OCI-LY7 (cell line): ENCODE data around the gene GRK4. TPM values are rescaled to one million over a fixed set of nuclear protein-coding genes. Genes with fewer than 3 reads are reported as not detected.

Experiments used
- BruUV-seq: library from RNA; stranded (reverse); fragments of 400-500 nt; replicated peaks from 2 replicates; lab custom pipeline; 2021; lab: Mats Ljungman, UMichigan
- CTCF ChIA-PET: fragments of 300-600 bp; sonication (Branson Sonifier 250); formaldehyde crosslinking; loops from one replicate; lab custom pipeline; 2022; ENCODE audit warnings: antibody characterized with exemption; ENCODE audit not compliant: unreplicated experiment; lab: Charles Lee
- POLR2A ChIA-PET: fragments of 300-600 bp; sonication (Branson Sonifier 250); formaldehyde crosslinking; loops from one replicate; lab custom pipeline; 2022; ENCODE audit warnings: antibody characterized with exemption; lab: Charles Lee
- DNase-seq: peaks from one replicate; pipeline ENCODE4 v3.0.0-alpha.2; 2015; ENCODE audit warnings: low spot score
- H2AFZ ChIP-seq: fragments of 200-600 bp; sonication (generic), shearing (Covaris generic); 2 replicates; pipeline ENCODE4 v1.6.1; 2014; ENCODE audit warnings: mild to moderate bottlenecking, antibody characterized with exemption, low read length, moderate library complexity
- H3K27ac ChIP-seq: fragments of 200-600 bp; sonication (generic); 2 replicates; pipeline ENCODE4 v1.5.1; 2014; ENCODE audit warnings: mixed run types, low read depth, mild to moderate bottlenecking, moderate library complexity, low read length, inconsistent platforms; ENCODE audit not compliant: poor library complexity, severe bottlenecking
- H3K36me3 ChIP-seq: fragments of 200-600 bp; sonication (generic); 2 replicates; pipeline ENCODE4 v1.6.1; 2014; ENCODE audit warnings: mild to moderate bottlenecking, antibody characterized with exemption, low read length, moderate library complexity, mixed read lengths; ENCODE audit not compliant: insufficient read depth
- H3K4me1 ChIP-seq: fragments of 200-600 bp; sonication (generic); 2 replicates; pipeline ENCODE4 v1.5.1; 2014; ENCODE audit warnings: mild to moderate bottlenecking, low read length; ENCODE audit not compliant: insufficient read depth, poor library complexity, severe bottlenecking
- H3K4me2 ChIP-seq: fragments of 200-600 bp; sonication (generic); 2 replicates; pipeline ENCODE4 v1.6.1; 2014; ENCODE audit warnings: mild to moderate bottlenecking, low read length
- H3K4me3 ChIP-seq: fragments of 200-600 bp; sonication (generic); 2 replicates; pipeline ENCODE4 v1.5.1; 2014; ENCODE audit warnings: mild to moderate bottlenecking, low read depth, low read length; ENCODE audit not compliant: poor library complexity, severe bottlenecking
- H3K79me2 ChIP-seq: fragments of 200-600 bp; sonication (generic); 2 replicates; pipeline ENCODE4 v1.6.1; 2016; ENCODE audit warnings: low read depth, mild to moderate bottlenecking, low read length, moderate library complexity, mixed read lengths; ENCODE audit not compliant: insufficient read depth
- H3K9me2 ChIP-seq: fragments of 200-600 bp; sonication (generic); 2 replicates; pipeline ENCODE4 v1.6.1; 2016; ENCODE audit warnings: mild to moderate bottlenecking, low read length, mixed read lengths; ENCODE audit not compliant: insufficient read depth
- H3K9me3 ChIP-seq: fragments of 200-600 bp; sonication (generic); 2 replicates; pipeline ENCODE4 v1.6.1; 2014; ENCODE audit warnings: mild to moderate bottlenecking, mixed run types, low read length, mixed read lengths
- H4K20me1 ChIP-seq: fragments of 200-600 bp; sonication (generic); 2 replicates; pipeline ENCODE4 v1.6.1; 2014; ENCODE audit warnings: mild to moderate bottlenecking, antibody characterized with exemption, low read length, moderate library complexity, mixed read lengths; ENCODE audit not compliant: insufficient read depth
- CTCF ChIP-seq: fragments of 200-600 bp; sonication (generic); conservative IDR thresholded peaks from 2 replicates; pipeline ENCODE4 v1.5.1; 2014; ENCODE audit warnings: mild to moderate bottlenecking, antibody characterized with exemption, low read length, moderate library complexity, mixed read lengths
- EZH2phosphoT487 ChIP-seq: fragments of 200-600 bp; sonication (generic); IDR thresholded peaks from 2 replicates; pipeline ENCODE4 v1.6.1; 2018; ENCODE audit warnings: low read depth, borderline replicate concordance, mild to moderate bottlenecking, mixed run types, antibody characterized with exemption, low read length, moderate library complexity, mixed read lengths
- intact Hi-C: fragments of 100-400 bp; cut with micrococcal nuclease; formaldehyde crosslinking; loops from one replicate; pipeline ENCODE4 v1.10.0; 2022; ENCODE audit not compliant: unreplicated experiment
- total RNA-seq, 2 experiments: library from RNA; depleted of rRNA in 1 of 2; stranded (reverse); fragments of >200 nt in 1 of 2; shearing (Covaris generic) in 1 of 2; gene quantifications; 2 replicates each; pipeline ENCODE4 v1.2.3, GENCODE V29; 2014 to 2022

The GRK4 gene
- total RNA-seq, 2 experiments from 2014 or later: 6.5 to 9.1 TPM

- CTCF ChIA-PET: no interaction called here
- POLR2A ChIA-PET: interaction anchor here (1.2 kb wide), 1 partner anchor 18 kb away, joined by 3 read pairs; no protein-coding TSS in a partner anchor
- H3K79me2 ChIP-seq: no peaks in the 10 kb centered on the region
Observed at GRCh38 chr4:3022112-3022511, 58.7 kb downstream of the GRK4 start.

GRCh38 chr4:3022651-3023050 lies 59.3 kb downstream of the GRK4 start:
- Histone ChIP-seq H3K9me3 (no peaks in the 10 kb centered on the region), H3K9me2 (no peaks in the 10 kb centered on the region), H3K27ac (no peak overlapping the region), H3K4me3 (no peak overlapping the region), H3K79me2 (no peaks in the 10 kb centered on the region), H3K4me2 (no peak overlapping the region), H3K4me1 (peaks cover 7% of the 10 kb centered on the region), H2AFZ (no peak overlapping the region), H4K20me1 (no peaks in the 10 kb centered on the region), H3K36me3 (no peaks in the 10 kb centered on the region)
- POLR2A ChIA-PET: no interaction called here
- TF ChIP-seq CTCF (no peak), EZH2phosphoT487 (no peak)
- CTCF ChIA-PET: no interaction called here
- BruUV-seq: no TSS peak
- DNase-seq: no peak
- intact Hi-C loops: no loop called here

More at GRCh38 chr4:3022112-3022511, 58.7 kb downstream of the GRK4 start:
- H3K27ac ChIP-seq: no peak overlapping the region
- no peaks in the 10 kb centered on the region for H3K36me3 ChIP-seq
- no peak overlapping the region for H3K4me2 ChIP-seq
- no peaks in the 10 kb centered on the region for H3K9me2 ChIP-seq
- no peak overlapping the region for H2AFZ ChIP-seq
- DNase-seq: no peak
- H4K20me1 ChIP-seq: no peaks in the 10 kb centered on the region
- no TSS peak for BruUV-seq
- peaks cover 10% of the 10 kb centered on the region for H3K4me1 ChIP-seq
- intact Hi-C loops: no loop called here
- TF ChIP-seq CTCF (no peak), EZH2phosphoT487 (no peak)
- H3K4me3 ChIP-seq: no peak overlapping the region
- no peaks in the 10 kb centered on the region for H3K9me3 ChIP-seq

GRCh38 chr4:3025881-3026280 lies 62.5 kb downstream of the GRK4 start:
- POLR2A ChIA-PET: interaction anchor here (0.7 kb wide), 1 partner anchor 648 kb away, joined by 5 read pairs; no protein-coding TSS in a partner anchor
- no TSS peak for BruUV-seq

More at GRCh38 chr4:3025881-3026280, 62.5 kb downstream of the GRK4 start:
- H3K4me2 ChIP-seq: no peak overlapping the region
- peaks cover 4% of the 10 kb centered on the region for H3K4me1 ChIP-seq
- DNase-seq: no peak
- H3K9me2 ChIP-seq: no peaks in the 10 kb centered on the region
- CTCF ChIA-PET: no interaction called here
- intact Hi-C loops: no loop called here
- no peaks in the 10 kb centered on the region for H3K36me3 ChIP-seq
- H3K79me2 ChIP-seq: no peaks in the 10 kb centered on the region
- no peak overlapping the region for H3K27ac ChIP-seq
- no peaks in the 10 kb centered on the region for H3K9me3 ChIP-seq
- H3K4me3 ChIP-seq: no peak overlapping the region
- TF ChIP-seq EZH2phosphoT487: no peak
- H2AFZ ChIP-seq: no peak overlapping the region
- no peaks in the 10 kb centered on the region for H4K20me1 ChIP-seq
